ENCODE measurements around the gene MTCL1.

DNA sequence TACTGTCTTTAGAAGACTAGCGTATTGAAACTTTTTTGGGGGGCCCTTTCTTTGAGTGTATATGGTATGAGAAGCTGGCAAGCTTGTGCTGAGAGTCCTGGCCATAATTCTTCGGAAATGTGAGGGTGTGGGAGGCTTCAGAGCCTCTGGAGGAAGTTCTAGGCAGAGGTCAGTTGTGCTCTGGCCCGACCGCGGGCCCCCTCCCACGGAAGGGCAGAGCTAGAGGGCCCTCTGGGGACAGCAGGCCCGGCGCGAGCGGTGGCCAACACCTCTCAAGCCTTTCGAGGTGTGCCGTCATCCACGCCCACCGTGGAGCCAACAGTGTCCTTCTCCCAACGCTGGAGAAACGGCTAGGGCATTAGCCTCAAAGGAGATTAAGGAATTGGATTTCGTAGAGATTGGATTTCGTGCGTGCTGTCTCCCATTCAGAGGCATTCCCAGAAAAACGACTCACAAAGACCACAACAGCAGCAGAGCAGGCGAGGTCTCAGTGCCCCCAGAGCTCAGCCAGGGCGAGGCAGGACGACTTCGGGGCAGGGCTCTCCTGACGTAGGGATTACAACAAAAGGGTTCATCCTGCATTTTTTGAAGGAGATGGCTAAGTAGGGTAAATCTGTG, 2.2 kb upstream of the MTCL1 start:
- TF ChIP-seq, protein P1, sequence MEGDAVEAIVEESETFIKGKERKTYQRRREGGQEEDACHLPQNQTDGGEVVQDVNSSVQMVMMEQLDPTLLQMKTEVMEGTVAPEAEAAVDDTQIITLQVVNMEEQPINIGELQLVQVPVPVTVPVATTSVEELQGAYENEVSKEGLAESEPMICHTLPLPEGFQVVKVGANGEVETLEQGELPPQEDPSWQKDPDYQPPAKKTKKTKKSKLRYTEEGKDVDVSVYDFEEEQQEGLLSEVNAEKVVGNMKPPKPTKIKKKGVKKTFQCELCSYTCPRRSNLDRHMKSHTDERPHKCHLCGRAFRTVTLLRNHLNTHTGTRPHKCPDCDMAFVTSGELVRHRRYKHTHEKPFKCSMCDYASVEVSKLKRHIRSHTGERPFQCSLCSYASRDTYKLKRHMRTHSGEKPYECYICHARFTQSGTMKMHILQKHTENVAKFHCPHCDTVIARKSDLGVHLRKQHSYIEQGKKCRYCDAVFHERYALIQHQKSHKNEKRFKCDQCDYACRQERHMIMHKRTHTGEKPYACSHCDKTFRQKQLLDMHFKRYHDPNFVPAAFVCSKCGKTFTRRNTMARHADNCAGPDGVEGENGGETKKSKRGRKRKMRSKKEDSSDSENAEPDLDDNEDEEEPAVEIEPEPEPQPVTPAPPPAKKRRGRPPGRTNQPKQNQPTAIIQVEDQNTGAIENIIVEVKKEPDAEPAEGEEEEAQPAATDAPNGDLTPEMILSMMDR (IDR thresholded peaks at IDR 0.05) = no peak
- no peak for TF ChIP-seq POLR2A (IDR thresholded peaks at IDR 0.05)

All from right lobe of liver (tissue), 4 donors.